K562 (cell line): ENCODE results near the gene UBE2O. TPM values are rescaled to one million over a fixed set of nuclear protein-coding genes. Genes with fewer than 3 reads are reported as not detected.

Source experiments
- ATAC-seq: fragments of 200-7000 bp; cut with Tn5 transposase; 3 replicates; pipeline ENCODE4 v1.9.1; 2020; ENCODE audit warnings: moderate library complexity
- BruUV-seq: library from RNA; stranded (reverse); fragments of 400-500 nt; replicated peaks from 2 replicates; lab custom pipeline; 2021; lab: Mats Ljungman, UMichigan
- CTCF ChIA-PET: fragments of 300-600 bp; formaldehyde crosslinking; extraction: SDS; loops from one replicate; lab custom pipeline; 2021; ENCODE audit warnings: low intra/inter-chr PET ratio; lab: Yijun Ruan, JAX
- POLR2A ChIA-PET: fragments of 300-600, 350-650 bp; sonication (Branson Sonifier 250); formaldehyde crosslinking; extraction: SDS; loops from one replicate; lab custom pipeline; 2021; ENCODE audit warnings: antibody characterized with exemption, inconsistent platforms; lab: Yijun Ruan, JAX
- DNase-seq, 4 experiments: peaks; one replicate each; pipeline versions ENCODE4 v3.0.0 to v3.0.0-alpha.2; 2011 to 2018; ENCODE audit warnings: low spot score in 3 of 4, mixed read lengths in 3 of 4; ENCODE audit errors: extremely low read depth in 1 of 4
- FAIRE-seq: peaks from 2 replicates; lab custom pipeline; 2011; peaks lifted over from hg19 to GRCh38; lab: Jason Lieb, UNC
- H2AFZ ChIP-seq: 2 replicates; pipeline ENCODE4 v1.6.0; 2011; ENCODE audit warnings: low read depth, low read length, control low read depth, inconsistent platforms
- H3K27ac ChIP-seq: fragments of 200-600 bp; 3 replicates; pipeline ENCODE4 v1.8.0; 2011; ENCODE audit warnings: low read depth, mild to moderate bottlenecking, control low read depth, inconsistent platforms, low read length, moderate library complexity, mixed read lengths; ENCODE audit errors: extremely low read depth
- H3K27me3 ChIP-seq, 2 experiments: fragments of 300-600 bp in 1 of 2; 2 replicates in 1 of 2; 3 replicates in 1 of 2; pipeline versions ENCODE4 v1.6.0 to v1.8.0; 2011; ENCODE audit warnings: inconsistent platforms in 2 of 2, low read length in 2 of 2, mild to moderate bottlenecking in 1 of 2, mixed read lengths in 1 of 2, moderate library complexity in 1 of 2; ENCODE audit not compliant: control insufficient read depth in 2 of 2, insufficient read depth in 2 of 2
- H3K36me3 ChIP-seq: fragments of 300-600 bp; 3 replicates; pipeline ENCODE4 v1.8.0; 2011; ENCODE audit warnings: mild to moderate bottlenecking, low read length, inconsistent platforms; ENCODE audit not compliant: control insufficient read depth, insufficient read depth
- H3K4me1 ChIP-seq, 2 experiments: fragments of 200-600 bp in 1 of 2; replicated peaks in 1 of 2; 2 replicates in 1 of 2; 3 replicates in 1 of 2; pipeline versions ENCODE4 v1.5.1 to v1.8.0; 2011; ENCODE audit warnings: inconsistent platforms in 2 of 2, low read length in 2 of 2, mild to moderate bottlenecking in 1 of 2, mixed read lengths in 1 of 2, moderate library complexity in 1 of 2; ENCODE audit not compliant: control insufficient read depth in 2 of 2, insufficient read depth in 2 of 2
- H3K4me2 ChIP-seq: 2 replicates; pipeline ENCODE4 v1.6.1; 2011; ENCODE audit warnings: low read length, control low read depth, inconsistent platforms, mixed read lengths; ENCODE audit not compliant: insufficient read depth
- H3K4me3 ChIP-seq: fragments of 200-600 bp; sonication (generic), shearing (Covaris generic); 2 replicates; pipeline ENCODE4 v1.5.1; 2016; ENCODE audit warnings: control low read depth, inconsistent platforms
- H3K79me2 ChIP-seq: fragments of 200-600 bp; 3 replicates; pipeline ENCODE4 v1.8.0; 2011; ENCODE audit warnings: low read length, inconsistent platforms; ENCODE audit not compliant: control insufficient read depth, insufficient read depth
- H3K9ac ChIP-seq, 2 experiments: 2 replicates each; pipeline versions ENCODE4 v1.6.0 to v1.6.1; 2011; ENCODE audit warnings: low read depth in 2 of 2, low read length in 2 of 2, control low read depth in 1 of 2, inconsistent platforms in 1 of 2, mild to moderate bottlenecking in 1 of 2, mixed read lengths in 1 of 2; ENCODE audit not compliant: insufficient read depth in 1 of 2
- H3K9me1 ChIP-seq: one replicate; pipeline ENCODE4 v1.6.0; 2011; ENCODE audit warnings: inconsistent platforms, mild to moderate bottlenecking, low read length, moderate library complexity; ENCODE audit not compliant: control insufficient read depth, insufficient read depth
- H3K9me3 ChIP-seq: replicated peaks from 2 replicates; pipeline ENCODE4 v1.5.1; 2011; ENCODE audit warnings: low read depth, low read length, inconsistent platforms; ENCODE audit not compliant: control insufficient read depth, insufficient read depth
- H4K20me1 ChIP-seq: replicated peaks from 2 replicates; pipeline ENCODE4 v1.6.1; 2011; ENCODE audit warnings: low read length, inconsistent platforms, mixed read lengths; ENCODE audit not compliant: control insufficient read depth, insufficient read depth
- CEBPZ ChIP-seq: fragments of 150-350 bp; IDR thresholded peaks from 2 replicates; pipeline ENCODE4 v1.6.1; 2014; ENCODE audit warnings: low read depth, mild to moderate bottlenecking, low read length, borderline replicate concordance
- FOS ChIP-seq: IDR thresholded peaks from 3 replicates; pipeline ENCODE4 v1.6.1; 2011; ENCODE audit not compliant: insufficient read length; ENCODE audit errors: extremely low read depth
- MED1 ChIP-seq: sonication (generic); formaldehyde crosslinking; IDR thresholded peaks from 2 replicates; pipeline ENCODE4 v1.8.1; 2023; ENCODE audit warnings: missing genetic modification reagents, borderline replicate concordance
- SAP30 ChIP-seq: fragments of 200-600 bp; sonication (generic); IDR thresholded peaks from 2 replicates; pipeline ENCODE4 v1.6.1; 2012; ENCODE audit warnings: borderline replicate concordance, low read depth, mild to moderate bottlenecking, moderate library complexity, low read length, control low read depth, inconsistent platforms; ENCODE audit not compliant: insufficient read depth, poor library complexity, severe bottlenecking
- SRSF7 ChIP-seq: fragments of 200-400 bp; formaldehyde crosslinking; optimal IDR thresholded peaks from 2 replicates; pipeline ENCODE3; 2017; ENCODE audit warnings: mild to moderate bottlenecking, low read depth, low read length
- ZC3H4 ChIP-seq: sonication (generic); formaldehyde crosslinking; IDR thresholded peaks from 2 replicates; pipeline ENCODE4 v1.9.0; 2021; ENCODE audit warnings: missing genetic modification reagents, borderline replicate concordance
- ZFX ChIP-seq: sonication (generic); formaldehyde crosslinking; IDR thresholded peaks from 2 replicates; pipeline ENCODE4 v1.8.0; 2022; ENCODE audit warnings: mild to moderate bottlenecking, missing genetic modification reagents, moderate library complexity
- ZNF584 ChIP-seq: fragments of 200-800 bp; sonication (Bioruptor generic); IDR thresholded peaks from 2 replicates; pipeline ENCODE4 v1.6.1; 2016; ENCODE audit warnings: low read depth, mild to moderate bottlenecking, missing genetic modification characterization, missing compliant biosample characterization
- WGBS: fragments of 100-300 bp; shearing (Covaris generic); methylation state at CpG from one replicate; pipeline ENCODE4 v1.1.6; 2016; ENCODE audit warnings: low coverage, mixed read lengths; ENCODE audit not compliant: insufficient coverage; ENCODE audit errors: missing lambda C conversion rate; 5-methylcytosine and 5-hydroxymethylcytosine counted together
- in situ Hi-C: fragments of 300-500 bp; cut with MboI; formaldehyde crosslinking; loops from 4 replicates; pipeline ENCODE4 v1.15.0; 2018; ENCODE audit warnings: inconsistent platforms, mixed read lengths
- intact Hi-C: fragments of 100-400 bp; cut with micrococcal nuclease; formaldehyde crosslinking; loops from 2 replicates; pipeline ENCODE4 v1.14.2; 2022
- polyA plus RNA-seq, 8 experiments: library from polyadenylated mRNA; depleted of rRNA in 4 of 8; stranded (reverse) in 5 of 8; unstranded in 3 of 8; fragments of >200 nt; fragmentation: Nextera tagmentation in 2 of 8; fragmentation: Illumina TruSeq in 1 of 8; extraction: Ambion mirVana in 2 of 8; extraction: Trizol in 1 of 8; gene quantifications; 2 replicates each; pipeline versions ENCODE4 v1.2.1 to v1.2.3, GENCODE V29; 2011 to 2014; ENCODE audit warnings: inconsistent platforms in 1 of 8, missing spikeins in 1 of 8
- total RNA-seq, 7 experiments: library from RNA; depleted of rRNA in 6 of 7; stranded (reverse); fragments of >200 nt in 6 of 7; fragmentation: Illumina TruSeq in 2 of 7; extraction: Trizol in 2 of 7; gene quantifications; 2 replicates each; pipeline versions ENCODE4 v1.2.1 to v1.2.3, GENCODE V29; 2011 to 2021; ENCODE audit warnings: low replicate concordance in 1 of 7

Gene UBE2O
- total and polyA plus RNA-seq, 9 of the 15 experiments (the other 6 are each of a cell fraction or from before 2014, with no cell fraction given), result 1.6 to 39.7 (median 13.3) TPM

DNA sequence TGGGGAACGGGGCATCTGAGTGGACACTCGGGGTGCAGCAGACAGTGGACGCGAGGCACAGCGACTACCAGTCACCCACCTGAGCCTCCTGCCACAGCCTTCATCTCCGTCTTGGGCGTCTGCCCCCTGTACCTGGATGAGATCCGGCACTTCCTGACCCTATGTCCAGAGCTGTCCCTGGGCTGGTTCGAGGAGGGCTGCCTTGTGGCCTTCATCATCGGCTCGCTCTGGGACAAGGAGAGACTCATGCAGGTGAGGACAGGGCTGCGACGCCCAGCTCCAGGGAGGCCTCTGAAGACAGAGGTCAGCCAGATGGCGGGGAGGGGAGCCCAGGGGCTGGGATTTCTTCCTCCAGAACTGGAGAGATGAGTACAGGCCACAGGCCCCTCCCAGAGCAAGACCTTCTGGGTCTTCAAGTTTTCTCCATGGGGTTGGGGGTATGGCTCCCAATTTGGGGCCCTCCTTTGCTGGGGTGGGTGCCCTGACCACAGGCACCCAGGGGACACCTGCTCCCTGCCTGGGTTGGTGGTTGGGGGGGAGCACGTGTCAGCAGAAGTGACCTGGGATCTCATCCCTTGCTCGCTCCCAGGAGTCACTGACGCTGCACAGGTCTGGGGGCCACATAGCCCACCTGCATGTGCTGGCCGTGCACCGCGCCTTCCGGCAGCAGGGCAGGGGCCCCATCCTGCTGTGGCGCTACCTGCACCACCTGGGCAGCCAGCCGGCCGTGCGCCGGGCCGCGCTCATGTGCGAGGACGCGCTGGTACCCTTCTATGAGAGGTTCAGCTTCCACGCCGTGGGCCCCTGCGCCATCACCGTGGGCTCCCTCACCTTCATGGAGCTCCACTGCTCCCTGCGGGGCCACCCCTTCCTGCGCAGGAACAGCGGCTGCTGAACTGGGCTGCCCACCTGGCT, 16.4 kb upstream of the UBE2O start:
- no TSS peak for BruUV-seq
- FAIRE-seq (no peak), DNase-seq (no peak), ATAC-seq (no peak)
- ChIA-PET CTCF (interaction anchor here (6.9 kb wide), 1 partner anchor 37 kb away, joined by 100 read pairs; no protein-coding TSS in a partner anchor), POLR2A (interaction anchor here (1.0 kb wide), 1 partner anchor 11 kb away, joined by 3 read pairs; no protein-coding TSS in a partner anchor)
- WGBS, result 33% methylated on average over 38 of the region's 38 CpGs
- intact Hi-C loops, result no loop called here
- H3K4me2 ChIP-seq, result no peak overlapping the region
- peaks cover 0 to 50% of the 10 kb centered on the region in 2 experiments; a peak in 2 of 5 replicates for H3K4me1 ChIP-seq
- no peaks in the 10 kb centered on the region for H3K9me3 ChIP-seq
- H2AFZ ChIP-seq, result no peak overlapping the region
- H3K36me3 ChIP-seq, result no peaks in the 10 kb centered on the region
- no peaks in the 10 kb centered on the region for H3K79me2 ChIP-seq
- peaks cover 2% of the 10 kb centered on the region for H3K9me1 ChIP-seq
- no peak for TF ChIP-seq FOS
- no peak for TF ChIP-seq SRSF7
- no peak for TF ChIP-seq ZFX (CRISPR knock-in tag)
- no peak for TF ChIP-seq ZNF584 (CRISPR knock-in tag)
- TF ChIP-seq SAP30, result no peak
- TF ChIP-seq CEBPZ, result no peak
- TF ChIP-seq MED1 (CRISPR knock-in tag), result no peak
- TF ChIP-seq ZC3H4, result no peak
- in situ Hi-C loops, result loop anchor here (5.0 kb wide), 1 partner anchor 38 kb away; no protein-coding TSS in a partner anchor
- no peak overlapping the region for H3K4me3 ChIP-seq
- peak overlapping the region in 1 of 2 experiments; percentile 20; a peak in 1 of 4 replicates for H3K9ac ChIP-seq
- peaks cover 5% of the 10 kb centered on the region; the same call in 1 of the 2 replicates for H4K20me1 ChIP-seq
- no peak overlapping the region for H3K27ac ChIP-seq
- peaks cover 10 to 49% of the 10 kb centered on the region in 2 experiments; a peak in 4 of 5 replicates for H3K27me3 ChIP-seq
